NCI-H2227 treated with DMSO at 0.1 percent for 48 hours (cell line): ENCODE results near the gene CCDC192.

Experiments
- DNase-seq: peaks from one replicate; lab custom pipeline; 2025; lab: John Stamatoyannopoulos, UW

The CCDC192 gene

GRCh38 chr5:127923804-127924570 is 220.8 kb downstream of the CCDC192 start:
- no peak for DNase-seq

GRCh38 chr5:127924606-127925005 is 221.4 kb downstream of the CCDC192 start:
- DNase-seq = no peak

- DNase-seq = no peak
These were observed 222.7 kb downstream of the CCDC192 start for GRCh38 chr5:127925916-127926315.

GRCh38 chr5:127926974-127927373 is 223.8 kb downstream of the CCDC192 start:
- DNase-seq = no peak

- no peak for DNase-seq
These were observed 224.9 kb downstream of the CCDC192 start for GRCh38 chr5:127928053-127928452.

GRCh38 chr5:127930311-127930710 is 227.1 kb downstream of the CCDC192 start:
- DNase-seq = no peak

GRCh38 chr5:127931396-127931795 is 228.2 kb downstream of the CCDC192 start:
- DNase-seq = no peak

- DNase-seq = no peak
These were observed 230.2 kb downstream of the CCDC192 start for GRCh38 chr5:127933348-127933747.

GRCh38 chr5:127934791-127935256 is 231.6 kb downstream of the CCDC192 start:
- no peak for DNase-seq

GRCh38 chr5:127935398-127935797 is 232.2 kb downstream of the CCDC192 start:
- no peak for DNase-seq

GRCh38 chr5:127936439-127936972 is 233.3 kb downstream of the CCDC192 start:
- no peak for DNase-seq

- DNase-seq = no peak
These were observed 235.6 kb downstream of the CCDC192 start for GRCh38 chr5:127938746-127939145.

- no peak for DNase-seq
These were observed 237.7 kb downstream of the CCDC192 start for GRCh38 chr5:127940854-127941253.

- peak; percentile 25 for DNase-seq
These were observed 238.5 kb downstream of the CCDC192 start for GRCh38 chr5:127941646-127942045.

- DNase-seq = no peak
These were observed 239.3 kb downstream of the CCDC192 start for GRCh38 chr5:127942246-127943060.

- DNase-seq = no peak
These were observed 239.8 kb downstream of the CCDC192 start for GRCh38 chr5:127943061-127943371.

- DNase-seq = no peak
These were observed 240.9 kb downstream of the CCDC192 start for GRCh38 chr5:127944125-127944524.

GRCh38 chr5:127947941-127948340 is 244.8 kb downstream of the CCDC192 start:
- no peak for DNase-seq

GRCh38 chr5:127950707-127951391 is 247.7 kb downstream of the CCDC192 start:
- DNase-seq = no peak

- DNase-seq = no peak
These were observed 248.6 kb downstream of the CCDC192 start for GRCh38 chr5:127951791-127952190.

GRCh38 chr5:127957183-127957582 is 254.0 kb downstream of the CCDC192 start:
- no peak for DNase-seq

GRCh38 chr5:127957701-127958239 is 254.6 kb downstream of the CCDC192 start:
- no peak for DNase-seq
